Activated CD4-positive, alpha-beta T cell treated with anti-CD3 and anti-CD28 coated beads, Interleukin-2, amount 10 ng/mL, durations not matched to agents 24 days and 14 days (primary cell): Measurements from ENCODE around the gene IRF4. TPM values are rescaled to one million over a fixed set of nuclear protein-coding genes. Genes with fewer than 3 reads are reported as not detected.

Source experiments
- DNase-seq: peaks from one replicate; pipeline ENCODE4 v3.0.0; 2022
- H3K27ac Mint-ChIP-seq: one replicate; pipeline ENCODE4 v1.8.0; 2022; ENCODE audit warnings: mild to moderate bottlenecking, mixed read lengths
- H3K27me3 Mint-ChIP-seq: one replicate; pipeline ENCODE4 v1.8.0; 2022; ENCODE audit warnings: mixed read lengths
- H3K36me3 Mint-ChIP-seq: one replicate; pipeline ENCODE4 v1.8.0; 2022; ENCODE audit warnings: low read depth, mild to moderate bottlenecking, mixed read lengths
- H3K4me1 Mint-ChIP-seq: one replicate; pipeline ENCODE4 v1.8.0; 2021; ENCODE audit warnings: mixed read lengths
- H3K4me3 Mint-ChIP-seq: one replicate; pipeline ENCODE4 v1.8.0; 2022; ENCODE audit warnings: mild to moderate bottlenecking, moderate library complexity, mixed read lengths
- H3K9me3 Mint-ChIP-seq: one replicate; pipeline ENCODE4 v1.8.0; 2021; ENCODE audit warnings: mixed read lengths
- intact Hi-C: fragments of 100-400 bp; cut with micrococcal nuclease; formaldehyde crosslinking; loops from one replicate; pipeline ENCODE4 v1.15.1; 2023
- total RNA-seq: library from RNA; stranded (reverse); gene quantifications from 2 replicates; pipeline ENCODE4 v1.2.3, GENCODE V29; 2022

IRF4 gene
- total RNA-seq, 1 donor from 2014 or later: 831 TPM

- Mint-ChIP-seq H3K4me3 (no peak overlapping the region), H3K27ac (no peak overlapping the region), H3K36me3 (no peaks in the 10 kb centered on the region), H3K4me1 (peaks cover 10% of the 10 kb centered on the region), H3K9me3 (no peaks in the 10 kb centered on the region), H3K27me3 (peaks cover 14% of the 10 kb centered on the region)
- intact Hi-C loops: no loop called here
- no peak for DNase-seq
Observed at GRCh38 chr6:378090-378957, 13.2 kb upstream of the IRF4 start.

GRCh38 chr6:378958-379409 lies 12.6 kb upstream of the IRF4 start:
- DNase-seq: no peak
- Mint-ChIP-seq H3K27me3 (peaks cover 11% of the 10 kb centered on the region), H3K4me3 (no peak overlapping the region), H3K27ac (no peak overlapping the region), H3K9me3 (no peaks in the 10 kb centered on the region), H3K36me3 (no peaks in the 10 kb centered on the region), H3K4me1 (peaks cover 10% of the 10 kb centered on the region)
- intact Hi-C loops: no loop called here

GRCh38 chr6:379410-380181 lies 12.0 kb upstream of the IRF4 start:
- Mint-ChIP-seq H3K4me1 (peaks cover 13% of the 10 kb centered on the region), H3K9me3 (no peaks in the 10 kb centered on the region), H3K27ac (no peak overlapping the region), H3K27me3 (peaks cover 7% of the 10 kb centered on the region), H3K4me3 (no peak overlapping the region), H3K36me3 (no peaks in the 10 kb centered on the region)
- DNase-seq: no peak
- intact Hi-C loops: no loop called here

- H3K4me1 Mint-ChIP-seq: peaks cover 15% of the 10 kb centered on the region
- no peaks in the 10 kb centered on the region for H3K9me3 Mint-ChIP-seq
- no peak for DNase-seq
- H3K27me3 Mint-ChIP-seq: peaks cover 2% of the 10 kb centered on the region
- H3K36me3 Mint-ChIP-seq: no peaks in the 10 kb centered on the region
- intact Hi-C loops: no loop called here
- H3K27ac Mint-ChIP-seq: no peak overlapping the region
- no peak overlapping the region for H3K4me3 Mint-ChIP-seq
Observed at GRCh38 chr6:380234-381218, 11.0 kb upstream of the IRF4 start.

GRCh38 chr6:381742-382461 lies 9.7 kb upstream of the IRF4 start:
- H3K4me3 Mint-ChIP-seq: no peak overlapping the region
- peaks cover 14% of the 10 kb centered on the region for H3K4me1 Mint-ChIP-seq
- H3K36me3 Mint-ChIP-seq: no peaks in the 10 kb centered on the region
- no peaks in the 10 kb centered on the region for H3K9me3 Mint-ChIP-seq
- peak overlapping the region; percentile 65 for H3K27ac Mint-ChIP-seq
- intact Hi-C loops: no loop called here
- peaks cover 2% of the 10 kb centered on the region for H3K27me3 Mint-ChIP-seq
- DNase-seq: no peak

- Mint-ChIP-seq H3K36me3 (no peaks in the 10 kb centered on the region), H3K27ac (no peak overlapping the region), H3K9me3 (no peaks in the 10 kb centered on the region), H3K27me3 (peaks cover 2% of the 10 kb centered on the region), H3K4me3 (no peak overlapping the region), H3K4me1 (peaks cover 11% of the 10 kb centered on the region)
- DNase-seq: no peak
- intact Hi-C loops: no loop called here
Observed at GRCh38 chr6:382883-383810, 8.4 kb upstream of the IRF4 start.

GRCh38 chr6:383856-384255 lies 7.7 kb upstream of the IRF4 start:
- Mint-ChIP-seq H3K27me3 (peaks cover 2% of the 10 kb centered on the region), H3K4me3 (no peak overlapping the region)
- intact Hi-C loops: no loop called here

GRCh38 chr6:384898-385297 lies 6.7 kb upstream of the IRF4 start:
- peaks cover 2% of the 10 kb centered on the region for H3K27me3 Mint-ChIP-seq
- H3K36me3 Mint-ChIP-seq: no peaks in the 10 kb centered on the region
- intact Hi-C loops: loop anchor here (5.0 kb wide), 2 partner anchors 48 to 402 kb away; no protein-coding TSS in a partner anchor
- H3K4me1 Mint-ChIP-seq: peaks cover 25% of the 10 kb centered on the region
- H3K27ac Mint-ChIP-seq: no peak overlapping the region
- H3K4me3 Mint-ChIP-seq: no peak overlapping the region
- no peak for DNase-seq
- H3K9me3 Mint-ChIP-seq: no peaks in the 10 kb centered on the region

More at GRCh38 chr6:383856-384255, 7.7 kb upstream of the IRF4 start:
- DNase-seq: no peak
- H3K9me3 Mint-ChIP-seq: no peaks in the 10 kb centered on the region
- no peak overlapping the region for H3K27ac Mint-ChIP-seq
- H3K4me1 Mint-ChIP-seq: peaks cover 14% of the 10 kb centered on the region
- H3K36me3 Mint-ChIP-seq: no peaks in the 10 kb centered on the region

- Mint-ChIP-seq H3K27ac (no peak overlapping the region), H3K4me3 (no peak overlapping the region), H3K4me1 (peaks cover 29% of the 10 kb centered on the region), H3K36me3 (no peaks in the 10 kb centered on the region), H3K27me3 (no peaks in the 10 kb centered on the region), H3K9me3 (no peaks in the 10 kb centered on the region)
- no peak for DNase-seq
- intact Hi-C loops: loop anchor here (5.0 kb wide), 2 partner anchors 48 to 402 kb away; no protein-coding TSS in a partner anchor
Observed at GRCh38 chr6:385614-386013, 5.9 kb upstream of the IRF4 start.

- intact Hi-C loops: loop anchor here (5.0 kb wide), 2 partner anchors 49 to 401 kb away; no protein-coding TSS in a partner anchor
- H3K36me3 Mint-ChIP-seq: peaks cover 5% of the 10 kb centered on the region
- no peak for DNase-seq
- no peak overlapping the region for H3K27ac Mint-ChIP-seq
- no peaks in the 10 kb centered on the region for H3K27me3 Mint-ChIP-seq
- H3K9me3 Mint-ChIP-seq: no peaks in the 10 kb centered on the region
- no peak overlapping the region for H3K4me3 Mint-ChIP-seq
- H3K4me1 Mint-ChIP-seq: peaks cover 34% of the 10 kb centered on the region
Observed at GRCh38 chr6:386688-387266, 4.8 kb upstream of the IRF4 start.

- H3K9me3 Mint-ChIP-seq: no peaks in the 10 kb centered on the region
- H3K27me3 Mint-ChIP-seq: no peaks in the 10 kb centered on the region
- H3K36me3 Mint-ChIP-seq: peaks cover 6% of the 10 kb centered on the region
- intact Hi-C loops: loop anchor here (5.0 kb wide), 2 partner anchors 50 to 400 kb away; no protein-coding TSS in a partner anchor
- H3K4me1 Mint-ChIP-seq: peaks cover 30% of the 10 kb centered on the region
- H3K27ac Mint-ChIP-seq: no peak overlapping the region
- H3K4me3 Mint-ChIP-seq: no peak overlapping the region
- no peak for DNase-seq
Observed at GRCh38 chr6:387293-387741, 4.2 kb upstream of the IRF4 start.
